Glutamatergic neuron (in vitro differentiated cells): Measurements from ENCODE around the gene OXCT2. TPM values are rescaled to one million over a fixed set of nuclear protein-coding genes. Genes with fewer than 3 reads are reported as not detected.

Source experiments
- DNase-seq: peaks from one replicate; pipeline ENCODE4 v3.0.0; 2022
- H3K27ac Mint-ChIP-seq: one replicate; pipeline ENCODE4 v1.8.0; 2020; ENCODE audit warnings: mild to moderate bottlenecking, mixed read lengths, inconsistent platforms; ENCODE audit not compliant: unreplicated experiment
- H3K27me3 Mint-ChIP-seq: one replicate; pipeline ENCODE4 v1.8.0; 2020; ENCODE audit warnings: mild to moderate bottlenecking, moderate library complexity, mixed read lengths, inconsistent platforms; ENCODE audit not compliant: unreplicated experiment
- H3K36me3 Mint-ChIP-seq: one replicate; pipeline ENCODE4 v1.8.0; 2020; ENCODE audit warnings: mild to moderate bottlenecking, mixed read lengths, inconsistent platforms; ENCODE audit not compliant: unreplicated experiment
- H3K4me1 Mint-ChIP-seq: one replicate; pipeline ENCODE4 v1.8.0; 2020; ENCODE audit warnings: mild to moderate bottlenecking, low read depth, mixed read lengths, inconsistent platforms; ENCODE audit not compliant: unreplicated experiment
- H3K4me3 Mint-ChIP-seq: one replicate; pipeline ENCODE4 v1.8.0; 2020; ENCODE audit warnings: mild to moderate bottlenecking, mixed read lengths, inconsistent platforms; ENCODE audit not compliant: unreplicated experiment
- H3K9me3 Mint-ChIP-seq: one replicate; pipeline ENCODE4 v1.8.0; 2020; ENCODE audit warnings: mild to moderate bottlenecking, moderate library complexity, mixed read lengths, inconsistent platforms; ENCODE audit not compliant: unreplicated experiment
- CTCF ChIP-seq: fragments of 200-600 bp; sonication (generic); IDR thresholded peaks from one replicate; pipeline ENCODE4 v1.5.0; 2021; ENCODE audit not compliant: partially characterized antibody, unreplicated experiment
- total RNA-seq: library from RNA; stranded (reverse); fragmentation: NEBNext Ultra II Directional; extraction: Animal tissue kit (Norgen Biotek cat#: 25700); gene quantifications from one replicate; pipeline ENCODE4 v1.2.1, GENCODE V29; 2021; ENCODE audit not compliant: unreplicated experiment

OXCT2 gene
- total RNA-seq, 1 donor from 2014 or later: 0.37 TPM

GRCh38 chr1:39755965-39756659 is 15.0 kb downstream of the OXCT2 start:
- Mint-ChIP-seq H3K4me1 (peaks cover 4% of the 10 kb centered on the region), H3K4me3 (no peak overlapping the region), H3K27ac (no peak overlapping the region), H3K36me3 (peaks cover 10% of the 10 kb centered on the region), H3K27me3 (peaks cover 3% of the 10 kb centered on the region), H3K9me3 (peaks cover 5% of the 10 kb centered on the region)
- no peak for TF ChIP-seq CTCF
- DNase-seq: no peak

DNA sequence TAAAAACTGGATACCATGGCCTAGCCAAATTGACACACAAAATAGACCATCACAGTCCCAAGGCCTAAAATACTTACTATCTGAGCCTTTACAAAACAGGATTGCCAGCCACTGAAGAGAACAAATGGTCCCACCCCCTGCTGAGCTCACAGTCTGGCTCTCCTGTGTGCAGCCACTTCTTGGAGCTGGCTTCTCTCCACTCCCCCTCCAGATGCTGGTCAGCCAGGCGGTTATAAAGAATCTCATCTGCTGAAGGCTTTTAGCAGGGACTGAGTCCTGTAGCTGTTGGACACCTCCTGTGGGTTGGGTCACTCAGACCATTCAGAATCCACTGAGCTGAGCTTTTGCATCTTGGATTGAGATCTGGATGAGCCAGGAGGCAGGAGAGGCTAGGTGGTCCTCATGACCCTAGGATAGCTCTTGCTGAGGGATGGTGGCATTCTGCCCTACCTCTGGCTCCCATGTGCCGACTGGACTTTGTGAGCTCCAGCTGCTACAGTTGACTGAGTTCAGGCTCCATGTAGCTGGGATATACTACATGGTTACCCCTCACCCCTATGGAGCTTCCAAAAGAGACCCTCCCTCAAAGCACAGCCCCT is 16.1 kb downstream of the OXCT2 start:
- no peak for TF ChIP-seq CTCF
- peaks cover 3% of the 10 kb centered on the region for H3K9me3 Mint-ChIP-seq
- H3K36me3 Mint-ChIP-seq: peaks cover 10% of the 10 kb centered on the region
- H3K27ac Mint-ChIP-seq: no peak overlapping the region
- peaks cover 4% of the 10 kb centered on the region for H3K4me1 Mint-ChIP-seq
- peaks cover 3% of the 10 kb centered on the region for H3K27me3 Mint-ChIP-seq
- no peak for DNase-seq
- no peak overlapping the region for H3K4me3 Mint-ChIP-seq

GRCh38 chr1:39754026-39754570 is 17.1 kb downstream of the OXCT2 start:
- no peak overlapping the region for H3K4me3 Mint-ChIP-seq
- H3K9me3 Mint-ChIP-seq: peaks cover 3% of the 10 kb centered on the region
- peaks cover 3% of the 10 kb centered on the region for H3K36me3 Mint-ChIP-seq
- H3K4me1 Mint-ChIP-seq: peaks cover 4% of the 10 kb centered on the region
- no peak overlapping the region for H3K27ac Mint-ChIP-seq
- H3K27me3 Mint-ChIP-seq: peaks cover 3% of the 10 kb centered on the region
- no peak for TF ChIP-seq CTCF
- DNase-seq: no peak

DNA sequence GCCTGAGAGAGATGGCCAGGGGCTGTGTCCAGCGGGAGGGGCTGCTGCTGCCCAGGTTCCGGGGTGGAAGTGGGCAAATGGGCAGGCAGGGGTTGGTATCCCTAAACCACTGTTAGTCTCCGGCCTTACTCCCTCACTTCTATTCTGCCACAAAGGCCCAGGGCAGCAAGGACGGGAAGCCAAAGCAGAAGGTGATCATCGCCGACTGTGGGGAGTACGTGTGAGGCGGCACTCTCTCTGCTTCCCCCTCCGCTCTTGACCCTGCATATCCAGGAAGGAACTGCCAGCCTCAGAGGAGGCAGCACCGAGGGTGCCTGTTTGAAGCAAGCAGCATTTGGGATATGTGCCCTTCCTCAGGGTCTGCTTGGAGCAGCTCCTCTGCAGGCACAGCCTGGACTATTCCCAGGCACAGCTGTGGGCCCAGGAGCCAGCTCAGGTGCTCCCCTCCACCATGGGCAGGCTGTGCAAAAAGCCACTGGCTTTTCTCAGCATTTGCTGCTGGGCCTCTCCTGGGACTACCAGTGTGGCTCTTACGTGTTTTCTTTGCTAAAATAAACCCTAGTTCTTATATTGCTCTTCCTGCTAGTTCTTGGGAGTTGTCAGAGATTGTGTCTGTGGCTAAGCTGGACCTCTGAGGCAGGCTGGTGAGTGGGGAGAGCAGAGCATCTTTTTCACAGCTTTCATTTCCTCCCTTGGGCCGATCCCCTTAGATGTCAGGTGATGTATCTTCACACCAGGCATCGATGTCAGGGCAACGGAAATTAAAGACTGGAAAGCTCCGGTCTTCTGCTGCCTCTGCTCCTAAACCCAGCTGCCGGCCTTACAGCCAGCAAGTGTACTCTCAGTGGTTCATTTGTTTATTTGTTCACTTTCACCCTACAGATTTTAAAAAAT is 17.8 kb downstream of the OXCT2 start:
- no peak for DNase-seq
- peaks cover 3% of the 10 kb centered on the region for H3K9me3 Mint-ChIP-seq
- peaks cover 4% of the 10 kb centered on the region for H3K4me1 Mint-ChIP-seq
- peaks cover 6% of the 10 kb centered on the region for H3K27me3 Mint-ChIP-seq
- H3K36me3 Mint-ChIP-seq: peaks cover 3% of the 10 kb centered on the region
- TF ChIP-seq CTCF: no peak
- no peak overlapping the region for H3K4me3 Mint-ChIP-seq
- no peak overlapping the region for H3K27ac Mint-ChIP-seq
